GM10248 (cell line): Measurements from ENCODE around the gene RASSF7.
A peak's percentile ranks its signal among the peaks of the same experiment; 100 is the strongest.
"Not testable (repeated sequence)": the region's sequence is repeated elsewhere in the genome, so short reads cannot be mapped to it uniquely, and the experiment has no call there.

Experiments
- CTCF ChIA-PET: fragments of 300-600 bp; sonication (Branson Sonifier 250); formaldehyde crosslinking; extraction: SDS; loops from one replicate; lab custom pipeline; 2021; ENCODE audit warnings: antibody characterized with exemption; lab: Yijun Ruan, JAX
- POLR2A ChIA-PET: fragments of 350-650 bp; sonication (Branson Sonifier 250); formaldehyde crosslinking; extraction: SDS; loops from one replicate; lab custom pipeline; 2020; ENCODE audit warnings: antibody characterized with exemption; lab: Yijun Ruan, JAX
- DNase-seq: peaks from one replicate; pipeline ENCODE4 v3.0.0; 2012; ENCODE audit errors: extremely low spot score
- CTCF ChIP-seq: IDR thresholded peaks from 2 replicates; pipeline ENCODE4 v1.5.1; 2012; ENCODE audit warnings: mild to moderate bottlenecking, low read depth; ENCODE audit errors: extremely low read depth, missing control alignments, control extremely low read depth

The RASSF7 gene

GRCh38 chr11:560305-561147 lies at the start of gene RASSF7, which contains the start of gene LMNTD2:
RASSF7 (plus strand) TSS chr11:560970; CDS start chr11:561769, 799 bp downstream.
LMNTD2 (minus strand) TSS chr11:560738; CDS start chr11:560716, 22 bp downstream.
- POLR2A ChIA-PET = no interaction called here
- CTCF ChIA-PET = interaction anchor here (1.2 to 2.1 kb wide), 3 partner anchors 42 to 163 kb away, joined by 3 to 9 read pairs (median 4); no protein-coding TSS in a partner anchor
- peak; percentile 99 for DNase-seq
- TF ChIP-seq CTCF = no peak

- DNase-seq = no peak
- TF ChIP-seq CTCF = no peak
- CTCF ChIA-PET = no interaction called here
- POLR2A ChIA-PET = no interaction called here
These were observed 47.8 kb upstream of the RASSF7 start for GRCh38 chr11:512761-513595.

- CTCF ChIA-PET = no interaction called here
These were observed 46.2 kb upstream of the RASSF7 start for GRCh38 chr11:514606-515005.

GRCh38 chr11:515131-515530 lies 45.6 kb upstream of the RASSF7 start:
- ChIA-PET POLR2A (no interaction called here), CTCF (no interaction called here)
- DNase-seq = no peak
- no peak for TF ChIP-seq CTCF

More at GRCh38 chr11:514606-515005, 46.2 kb upstream of the RASSF7 start:
- no peak for TF ChIP-seq CTCF
- no peak for DNase-seq
- POLR2A ChIA-PET = no interaction called here

GRCh38 chr11:516400-516799 lies 44.4 kb upstream of the RASSF7 start:
- POLR2A ChIA-PET = interaction anchor here (1.6 kb wide), 1 partner anchor 9 kb away, joined by 3 read pairs; no protein-coding TSS in a partner anchor
- CTCF ChIA-PET = interaction anchor here (1.0 to 6.8 kb wide), 2 partner anchors 17 to 212 kb away, joined by 3 to 77 read pairs; partner anchors contain the start of gene HRAS
- no peak for TF ChIP-seq CTCF

GRCh38 chr11:516918-517685 lies 43.7 kb upstream of the RASSF7 start:
- ChIA-PET POLR2A (interaction anchor here (1.6 kb wide), 1 partner anchor 9 kb away, joined by 3 read pairs; no protein-coding TSS in a partner anchor), CTCF (interaction anchor here (2.1 to 6.8 kb wide), 3 partner anchors 10 to 110 kb away, joined by 10 to 77 read pairs (median 55); partner anchors contain the start of genes HRAS and RNH1)
- DNase-seq = not testable (repeated sequence)

More at GRCh38 chr11:516400-516799, 44.4 kb upstream of the RASSF7 start:
- DNase-seq = no peak
